NCI-H1092 (cell line): ENCODE data around the gene CRACR2B.
A peak's percentile ranks its signal among the peaks of the same experiment; 100 is the strongest.

Source experiments
- DNase-seq: peaks from one replicate; lab custom pipeline; 2025; lab: John Stamatoyannopoulos, UW

The CRACR2B gene

DNA sequence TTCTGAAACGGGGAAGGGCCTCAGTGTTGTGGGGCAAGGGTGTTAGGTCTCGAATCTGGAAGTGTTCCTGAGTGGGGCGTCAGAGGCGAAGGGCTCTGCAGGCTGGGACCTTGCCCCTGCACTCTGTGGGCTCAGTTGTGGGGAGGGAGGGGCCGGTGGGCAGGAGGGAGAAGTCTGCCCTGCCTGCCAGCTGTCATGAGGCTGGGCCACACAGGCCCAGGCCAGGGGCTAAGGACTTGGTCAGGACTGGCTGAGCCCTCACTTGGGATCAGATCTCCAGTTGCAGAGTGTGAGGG lies at the start of gene CRACR2B:
CRACR2B (plus strand) TSS at position 23 of the 296 bp plus-strand sequence. CDS start 689 bp downstream, outside the sequence.
- no peak for DNase-seq

DNA sequence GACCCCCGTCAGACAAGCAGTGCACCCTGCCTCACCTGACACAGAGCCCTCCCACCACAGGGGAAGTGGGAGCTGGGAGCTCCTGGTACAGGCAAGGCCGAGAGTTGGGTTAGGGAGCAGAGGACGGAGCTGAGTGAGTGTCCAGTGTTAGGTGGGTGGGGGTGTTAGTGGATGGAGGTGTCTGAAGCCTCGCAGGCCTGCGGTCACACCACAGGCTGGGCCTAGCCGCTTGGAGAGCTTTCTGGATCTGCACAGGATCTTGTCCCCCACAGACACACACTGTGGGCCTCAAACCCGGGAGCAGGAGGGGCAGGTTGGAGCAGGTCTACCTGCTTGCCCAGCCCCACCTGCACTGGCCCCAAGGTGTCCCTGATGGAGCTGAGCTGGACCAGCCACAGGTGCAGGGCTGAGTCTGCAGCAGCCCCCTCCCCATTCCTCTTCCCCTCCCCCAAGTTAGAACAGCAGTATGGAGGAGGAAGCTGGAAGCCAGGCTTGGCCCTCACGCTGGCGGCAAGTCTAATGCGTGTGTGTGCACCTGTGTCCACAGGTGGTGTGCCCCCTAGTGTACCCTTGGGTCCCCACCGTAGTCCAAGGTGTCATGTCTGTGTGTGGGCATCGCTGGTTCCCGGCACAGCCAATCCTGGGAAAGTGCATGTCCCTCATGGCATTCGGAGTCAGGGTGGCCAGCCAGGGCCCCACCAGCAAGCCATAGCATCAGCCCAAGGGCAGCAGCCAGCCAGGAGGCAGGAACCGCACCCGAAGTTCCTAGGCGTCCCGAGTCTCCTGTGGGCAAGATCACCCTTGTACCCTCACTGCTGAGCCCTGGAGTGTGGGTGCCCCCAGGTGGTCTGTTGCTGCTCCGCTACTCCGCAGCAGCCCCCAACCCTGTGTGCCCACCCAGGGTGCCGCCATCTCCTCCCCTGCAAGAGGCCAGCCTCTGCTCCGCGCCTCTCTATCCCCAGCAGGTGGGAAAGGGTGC lies 48.5 kb upstream of the CRACR2B start:
- no peak for DNase-seq

DNA sequence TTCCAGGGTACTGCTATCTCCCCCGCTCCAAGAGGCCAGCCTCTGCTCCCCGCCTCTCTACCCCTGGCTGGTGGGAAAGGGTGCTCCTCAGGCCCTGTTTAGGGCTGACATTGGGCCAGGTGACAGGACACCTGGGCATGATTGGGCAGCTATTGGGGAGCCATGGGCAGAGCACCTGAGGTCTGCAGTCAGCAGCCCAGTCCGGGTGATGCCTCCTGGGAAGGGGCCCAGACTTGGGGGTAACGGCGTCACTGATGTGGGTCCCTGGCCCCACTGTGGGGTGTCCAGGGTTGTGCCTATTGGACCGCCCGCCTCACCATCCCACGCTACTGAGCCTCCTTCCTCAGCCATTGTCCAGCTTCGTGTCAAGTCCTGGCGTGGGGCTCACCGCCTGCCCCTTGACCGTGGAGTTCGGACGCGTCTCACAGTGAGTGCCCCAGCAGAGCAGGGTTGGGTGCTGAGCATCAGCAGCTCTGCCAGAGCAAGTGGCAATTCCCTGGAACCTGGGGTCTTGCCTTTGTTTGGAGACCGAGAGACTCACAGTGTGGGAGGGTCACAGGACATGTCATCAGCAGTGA lies 47.7 kb upstream of the CRACR2B start:
- DNase-seq, result no peak

DNA sequence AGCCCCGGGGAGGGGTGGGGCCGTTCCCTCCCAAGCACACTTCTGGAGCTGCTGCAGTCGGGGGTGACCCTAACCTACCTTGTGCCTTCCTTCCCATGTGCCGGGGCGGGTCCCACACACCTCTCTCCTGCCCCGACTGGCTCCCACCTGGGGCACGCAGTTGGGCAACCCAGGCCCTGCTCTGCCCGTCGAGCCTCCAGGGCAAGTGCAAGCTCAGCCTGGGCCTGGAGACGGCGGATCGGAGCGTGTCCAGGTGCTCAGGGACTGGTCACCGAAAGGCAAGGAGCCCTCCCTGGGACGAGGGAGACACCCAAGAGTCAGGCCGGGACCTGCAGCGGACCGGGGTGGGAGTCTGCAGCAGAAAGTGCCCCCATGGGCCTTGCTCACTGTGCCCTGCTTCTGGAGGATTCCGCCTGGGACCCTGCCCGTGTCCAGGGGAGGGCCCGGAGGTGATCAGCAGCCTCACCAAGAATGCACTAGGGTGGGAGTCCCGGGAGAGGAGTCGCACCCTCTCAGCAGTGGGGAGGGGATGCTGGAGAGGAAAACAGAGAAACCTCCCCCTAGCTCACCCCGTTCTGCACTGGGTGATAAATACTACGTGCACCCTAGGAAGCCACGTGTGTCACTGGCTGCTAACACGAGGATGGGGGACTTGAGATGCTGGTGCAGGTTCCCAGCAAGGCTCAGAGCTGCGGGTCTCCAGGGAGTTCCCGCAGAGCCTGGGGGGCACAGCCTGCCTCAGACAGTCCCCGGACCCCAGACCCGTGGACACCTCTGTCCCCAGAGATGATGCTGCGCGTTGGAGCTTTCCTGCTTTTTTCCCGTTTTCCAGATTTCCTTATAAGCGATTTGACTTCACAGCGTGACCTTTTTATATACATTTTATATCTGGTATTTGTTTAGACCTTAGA lies 45.2 kb upstream of the CRACR2B start:
- no peak for DNase-seq

DNA sequence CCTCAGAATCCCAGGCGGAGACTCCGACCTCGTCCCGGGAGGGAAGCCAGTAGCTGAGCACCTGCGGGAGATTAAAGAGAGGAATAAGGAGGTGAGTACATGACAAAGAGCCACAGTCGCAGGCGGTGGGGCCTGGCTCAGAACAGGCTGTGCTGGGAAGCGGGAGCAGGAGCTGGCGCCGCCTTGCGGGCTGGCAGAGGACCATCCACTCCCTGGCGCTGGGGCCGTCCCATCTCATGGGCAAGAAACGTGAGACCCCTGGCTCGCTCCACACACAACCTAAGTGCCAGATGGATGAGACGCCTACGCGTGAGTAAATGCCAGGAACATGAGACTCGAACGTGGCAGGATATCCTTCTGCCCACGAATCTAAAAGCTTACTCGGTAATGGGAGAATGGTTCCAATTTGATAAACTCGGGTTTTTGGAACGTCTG lies 44.1 kb upstream of the CRACR2B start:
- DNase-seq, result no peak

DNA sequence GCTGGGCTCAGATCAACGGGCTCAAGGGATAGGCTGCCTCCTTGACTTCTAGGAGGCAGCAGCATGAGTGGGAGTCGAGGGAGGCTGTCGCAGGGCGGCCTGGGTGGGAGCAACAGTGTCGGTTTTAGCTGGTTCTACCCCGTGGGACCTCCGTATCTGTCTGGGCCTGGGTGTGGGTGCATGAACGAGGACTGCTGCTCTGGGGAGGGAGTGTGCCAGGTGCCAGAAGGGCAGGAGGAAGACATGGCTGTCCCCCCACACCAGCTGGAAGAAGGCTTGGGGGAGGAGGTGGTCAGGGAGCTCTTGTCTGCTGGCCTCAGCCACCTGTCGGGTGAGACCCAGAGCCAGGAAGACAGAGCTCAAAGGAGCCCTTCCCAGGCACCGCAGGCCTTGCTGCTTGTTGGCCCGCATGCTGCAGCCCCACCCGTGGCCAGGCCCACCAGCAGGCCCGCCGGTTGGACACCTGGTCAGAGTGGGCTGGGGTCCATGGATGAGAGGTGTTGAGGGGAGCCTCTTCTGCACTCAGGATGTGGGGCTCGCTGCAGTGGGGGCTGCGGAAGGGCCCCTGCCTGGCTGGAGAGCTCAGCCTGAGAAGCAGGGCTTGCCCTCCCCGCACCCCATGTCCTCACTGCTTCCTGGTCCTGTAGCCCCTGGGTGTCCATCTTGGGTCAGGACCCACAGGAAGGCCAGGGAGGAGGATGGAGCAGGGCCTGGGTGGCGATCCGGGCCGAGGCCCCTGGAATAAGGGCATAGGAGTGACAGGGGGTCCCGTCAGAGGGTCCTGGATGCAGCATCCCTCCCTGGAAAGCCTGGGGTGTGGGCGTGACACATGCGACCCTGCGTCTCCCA lies 41.3 kb upstream of the CRACR2B start:
- no peak for DNase-seq

DNA sequence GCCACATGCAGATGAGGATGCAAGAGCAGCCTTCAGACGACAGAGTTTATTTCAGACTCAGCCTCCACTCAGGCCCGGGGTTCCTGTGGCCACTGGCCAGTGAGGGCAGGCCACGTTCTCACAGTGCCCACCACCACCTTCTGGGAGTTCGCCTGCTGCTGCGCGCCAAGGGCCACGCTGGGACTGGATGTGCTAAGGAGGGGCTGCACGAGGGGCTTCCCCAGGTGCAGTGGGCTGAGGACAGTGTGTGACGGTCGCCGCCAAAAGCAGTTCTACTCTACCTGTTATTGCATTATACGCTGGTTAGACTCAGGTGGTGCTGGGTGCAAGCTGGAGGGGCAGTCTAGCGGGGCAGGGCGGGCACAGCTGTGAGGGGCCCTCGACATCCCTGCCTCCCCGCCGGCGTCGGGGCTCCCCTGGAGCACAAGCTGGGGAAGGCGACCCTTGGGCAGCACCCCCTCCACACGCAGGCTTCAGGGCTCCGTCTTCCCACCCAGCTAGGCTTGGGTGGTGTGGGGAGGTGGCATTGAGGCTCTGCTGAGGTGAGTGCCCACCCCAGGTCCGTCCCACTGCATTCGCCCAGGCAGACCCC lies 40.5 kb upstream of the CRACR2B start:
- DNase-seq, result no peak

DNA sequence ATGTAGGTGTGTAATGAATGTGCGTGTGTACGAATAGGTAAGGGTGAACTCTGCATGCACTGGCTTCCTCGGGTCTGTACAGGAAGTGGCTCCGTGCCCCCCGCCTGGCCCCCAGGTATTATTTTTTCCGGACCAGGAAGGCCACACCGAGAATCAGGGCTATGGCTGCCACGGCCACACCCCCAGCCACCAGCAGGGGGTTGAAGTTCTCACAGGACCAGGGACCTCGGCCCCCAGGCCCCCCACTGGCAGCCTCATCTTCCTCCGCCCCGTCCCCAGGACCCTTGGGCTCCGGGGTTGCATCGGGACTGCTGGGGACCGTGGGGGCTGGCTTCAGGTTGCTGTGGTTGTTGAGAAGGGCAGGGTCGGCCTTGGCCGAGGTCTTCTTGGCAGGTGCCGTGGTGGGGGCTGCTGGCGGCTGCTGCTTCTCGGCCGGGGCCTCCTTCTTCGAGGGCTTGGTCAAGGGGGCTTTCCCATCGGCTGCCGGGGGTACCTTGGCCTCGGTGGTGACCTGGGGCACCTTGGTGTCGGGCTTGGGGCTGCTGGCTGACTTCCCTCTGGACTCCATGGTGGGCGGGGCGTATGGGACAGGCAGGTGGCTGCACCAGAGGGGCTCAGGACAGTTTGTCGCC lies 39.6 kb upstream of the CRACR2B start:
- no peak for DNase-seq

DNA sequence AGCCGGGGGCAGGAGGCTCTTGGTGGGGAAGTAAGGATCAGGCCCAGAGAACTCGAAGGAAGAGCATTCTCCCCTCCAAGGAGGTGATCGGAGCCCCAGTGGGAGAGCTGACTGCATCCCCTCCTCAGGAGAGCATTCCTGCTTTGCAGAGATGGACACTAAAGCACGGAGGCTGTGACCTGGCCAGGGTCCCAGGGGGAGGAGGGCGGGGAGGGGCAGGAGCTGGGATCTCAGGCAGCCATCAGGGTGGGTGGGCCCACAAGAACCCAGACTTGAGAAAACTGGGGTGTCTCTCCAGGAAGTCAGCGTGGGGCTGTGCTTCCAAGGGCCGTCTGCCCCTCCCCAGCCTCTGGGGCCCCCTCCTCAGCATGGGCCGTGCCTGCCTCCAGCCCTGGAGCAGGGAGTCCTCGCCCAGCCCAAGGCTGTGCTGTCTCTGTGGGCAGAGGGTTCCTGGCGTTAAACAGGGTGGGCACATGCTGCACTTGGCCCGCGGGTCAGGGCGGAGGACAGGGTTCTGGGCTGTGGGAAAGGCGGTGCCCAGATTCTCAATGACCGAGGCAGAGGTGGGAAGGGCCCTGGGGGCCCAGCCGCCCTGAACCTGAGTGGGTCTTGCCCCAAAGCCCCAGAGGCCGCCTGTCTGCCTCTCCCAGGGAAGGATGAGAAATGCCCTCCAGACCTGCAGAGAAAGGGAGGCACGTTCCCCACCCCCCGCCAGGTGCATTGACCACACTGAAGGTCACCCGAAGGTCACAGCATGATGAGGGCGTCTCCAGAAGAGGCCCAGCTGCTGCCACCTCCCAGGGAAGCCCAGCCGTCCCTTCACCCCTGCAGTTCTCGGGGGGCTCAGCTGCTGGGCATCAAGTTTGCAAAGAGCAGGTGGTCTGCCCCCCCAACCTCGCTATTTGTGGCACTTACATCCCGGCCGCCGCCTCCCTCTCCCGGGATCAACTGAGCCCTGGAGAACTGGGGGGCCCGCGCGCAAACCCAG lies 38.5 kb upstream of the CRACR2B start:
- no peak for DNase-seq

DNA sequence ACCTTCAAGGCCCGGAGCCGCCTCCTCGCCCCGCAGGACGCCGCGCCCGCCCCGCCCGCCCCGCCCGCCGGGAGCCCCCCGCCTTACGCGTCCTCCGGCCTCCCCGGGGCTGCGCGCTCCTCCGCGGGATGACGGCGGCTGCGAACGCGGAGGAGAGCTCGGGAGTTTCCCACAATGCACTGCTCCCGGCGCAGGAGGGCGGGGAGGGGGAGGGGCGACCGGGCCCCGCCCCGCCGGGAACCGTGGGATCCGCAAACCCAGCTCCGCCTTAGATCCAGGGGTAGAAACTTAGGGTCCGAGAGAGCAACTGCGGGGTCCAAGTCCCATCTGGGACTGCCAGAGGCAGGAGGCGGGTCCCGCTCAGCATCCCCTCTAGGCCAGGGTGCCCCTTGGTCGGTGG lies 37.8 kb upstream of the CRACR2B start, which contains the start of gene CEND1:
CEND1 (minus strand) TSS at position 148 of the 400 bp plus-strand sequence. CDS start 1,514 bp downstream, outside the sequence.
- peak; percentile 30 for DNase-seq

DNA sequence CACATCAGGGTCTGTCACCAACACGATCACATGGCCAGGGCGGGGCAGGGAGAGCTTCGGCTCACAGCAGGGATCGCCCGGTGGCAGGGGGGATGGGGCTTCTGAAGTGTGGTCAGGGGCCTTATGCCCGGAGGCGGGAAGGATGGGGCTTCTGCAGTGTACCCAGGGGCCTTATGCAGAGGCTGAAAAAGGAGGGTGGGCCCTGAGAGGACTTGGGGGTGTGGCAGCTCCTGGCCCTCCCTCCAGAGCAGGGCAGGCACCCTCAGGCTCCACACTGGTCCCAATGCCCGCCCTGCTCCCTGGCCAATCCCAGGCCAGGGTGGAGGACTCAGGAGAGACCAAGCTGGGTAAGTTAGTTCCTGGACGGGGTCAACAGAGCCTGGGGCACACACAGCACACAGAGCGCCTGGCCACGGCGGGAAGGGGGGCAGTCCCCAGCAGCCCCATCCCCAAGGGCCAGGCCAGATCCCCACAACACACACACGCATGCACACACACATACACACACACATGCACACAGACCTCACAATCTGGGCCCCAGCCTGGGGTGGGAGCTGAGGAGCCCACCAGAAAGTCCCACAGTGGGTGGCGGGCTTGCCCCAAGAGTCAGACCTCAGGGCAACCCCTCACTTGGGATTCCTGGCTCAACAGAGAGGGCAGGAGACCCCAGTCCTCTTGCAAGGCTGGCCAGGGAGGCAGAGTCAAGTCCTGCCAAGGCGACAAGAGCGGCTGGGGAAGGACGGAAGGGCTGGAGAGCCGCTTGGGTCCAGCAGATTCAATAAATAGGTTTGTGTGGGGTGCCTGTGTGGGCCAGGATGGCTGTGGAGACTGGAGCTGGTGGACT lies 36.8 kb upstream of the CRACR2B start:
- no peak for DNase-seq

DNA sequence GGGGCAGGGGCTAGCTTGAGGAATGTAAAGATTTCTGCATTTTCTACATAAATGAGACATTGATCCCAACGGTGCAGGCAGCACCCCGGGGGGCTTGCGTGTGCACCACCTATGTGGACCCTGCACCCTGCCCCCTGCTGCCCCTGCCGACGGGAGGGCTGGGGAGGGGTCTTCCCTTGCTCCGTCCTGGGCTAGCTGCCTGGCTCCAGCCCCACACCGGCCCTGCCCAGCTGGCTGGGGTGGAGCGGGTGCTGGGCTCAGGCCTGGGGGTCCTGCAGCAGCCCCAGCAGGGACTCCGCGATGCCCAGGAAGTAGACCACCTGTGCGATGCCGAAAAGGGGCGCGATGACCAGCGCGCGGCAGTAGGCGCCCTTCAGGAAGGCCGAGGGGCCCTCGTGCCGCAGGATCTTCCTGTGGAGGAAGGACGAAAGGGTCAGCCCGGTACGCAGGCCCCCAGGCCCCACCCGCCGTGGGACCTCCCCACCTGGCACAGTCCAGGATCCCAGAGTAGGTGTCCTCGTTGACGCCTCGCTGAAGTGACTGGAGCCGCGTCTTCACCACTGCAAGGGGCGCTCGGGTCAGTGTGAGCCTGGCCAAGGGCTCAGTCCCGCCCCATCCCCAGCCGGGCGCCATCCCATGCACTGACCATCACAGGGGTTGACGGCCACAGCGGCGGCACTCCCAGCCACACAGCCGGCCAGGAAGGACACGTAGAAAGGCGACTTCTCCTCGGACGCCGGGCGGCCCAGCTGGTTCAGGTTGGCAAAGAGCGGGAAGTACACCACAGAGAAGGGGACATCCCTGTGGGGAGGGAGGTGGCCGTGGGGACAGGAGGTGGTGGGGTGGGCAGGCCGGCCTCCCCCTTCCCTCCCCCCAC lies 35.8 kb upstream of the CRACR2B start:
- no peak for DNase-seq

DNA sequence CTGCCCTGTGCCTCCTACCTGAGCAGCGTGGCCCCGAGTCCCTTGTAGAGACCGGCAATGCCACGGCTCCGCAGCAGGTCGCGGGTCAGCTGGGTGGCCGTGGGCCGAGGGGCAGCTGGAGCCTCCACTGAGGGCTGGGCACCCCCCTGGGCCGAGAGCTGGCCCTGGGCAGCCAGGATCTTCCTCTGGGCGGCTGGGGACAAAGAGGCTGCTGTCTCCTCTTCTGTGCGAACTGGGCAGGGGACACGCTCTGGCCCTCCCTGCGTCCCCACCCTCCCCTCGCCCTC lies 35.2 kb upstream of the CRACR2B start:
- no peak for DNase-seq

DNA sequence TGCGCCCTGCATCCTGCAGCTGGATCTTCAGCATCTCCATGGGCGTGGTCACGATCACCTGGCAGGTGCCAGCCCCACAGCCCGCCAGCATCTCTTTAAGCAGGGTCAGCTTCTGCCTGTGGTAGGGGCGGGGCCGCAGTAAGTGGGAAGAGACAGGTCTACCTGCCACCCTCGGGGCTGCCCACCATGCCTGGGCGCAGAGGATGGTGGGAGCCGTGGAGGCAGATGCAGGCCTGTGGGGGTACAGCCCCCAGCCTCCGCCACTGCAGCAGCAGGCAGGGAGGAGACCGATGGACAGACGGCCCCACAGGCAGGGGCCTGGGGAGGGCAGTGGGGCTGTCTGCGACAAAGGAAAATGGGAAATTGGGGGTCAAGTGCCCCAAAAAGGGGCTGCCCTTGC lies 34.8 kb upstream of the CRACR2B start:
- DNase-seq, result no peak

DNA sequence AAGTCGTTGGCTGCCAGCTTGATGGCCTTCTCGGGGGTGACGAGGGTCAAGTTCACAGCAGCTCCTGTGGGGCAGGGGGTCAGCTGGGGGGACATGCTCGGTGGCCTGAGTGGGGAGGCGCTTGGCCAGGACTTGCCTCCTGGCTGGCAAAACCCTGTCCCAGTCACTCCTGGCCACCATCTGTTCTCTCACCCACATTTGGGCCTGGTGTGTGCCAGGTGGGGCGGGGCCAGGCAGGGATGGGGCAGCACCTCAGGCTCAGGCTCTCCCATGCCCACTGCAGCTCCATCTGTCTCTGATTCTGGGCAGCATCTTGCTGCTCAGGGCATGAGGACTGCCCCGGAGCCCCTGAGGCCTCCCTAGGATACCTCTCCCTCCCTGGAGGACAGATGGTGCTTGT lies 34.2 kb upstream of the CRACR2B start:
- DNase-seq, result no peak

DNA sequence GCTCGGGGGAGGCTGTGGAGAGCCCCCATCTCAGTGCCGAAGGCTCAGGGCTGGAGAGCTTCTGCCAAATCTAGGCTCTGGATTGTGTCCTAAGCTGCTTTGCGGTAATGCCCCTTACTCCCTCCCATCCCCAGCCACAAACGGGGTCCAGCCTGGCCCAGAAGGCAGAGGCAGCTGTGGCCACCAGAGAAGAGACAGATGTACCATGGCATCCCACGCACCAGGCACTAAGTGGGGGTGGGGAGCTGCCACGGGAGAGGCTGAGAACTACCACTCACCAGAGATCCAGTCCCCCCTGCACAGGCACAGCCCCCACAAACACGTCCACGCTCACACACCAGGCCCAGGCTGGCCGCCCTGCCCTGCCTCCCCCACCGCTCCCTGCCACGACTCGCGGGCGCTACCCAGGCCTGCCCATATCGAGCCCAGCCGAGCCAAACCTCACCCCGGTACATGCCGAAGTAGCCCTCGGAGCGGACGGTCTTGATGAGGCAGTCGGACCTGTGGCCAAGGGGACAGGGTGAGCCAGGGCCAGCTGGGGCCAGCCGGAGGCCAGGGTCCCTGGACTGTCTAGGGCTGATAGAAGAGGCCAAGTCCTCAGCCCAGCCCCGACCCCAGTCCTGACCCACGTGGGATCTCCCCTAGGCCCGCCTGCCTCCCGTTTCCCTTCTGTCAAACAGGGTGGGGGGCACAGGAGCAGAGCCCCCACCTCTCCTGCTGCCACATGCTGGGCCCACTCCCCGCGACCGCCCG lies 33.5 kb upstream of the CRACR2B start:
- DNase-seq, result no peak
